GM10266 (cell line): Measurements from ENCODE around the gene WLS.
"Not testable (repeated sequence)": the region's sequence is repeated elsewhere in the genome, so short reads cannot be mapped to it uniquely, and the experiment has no call there.

ENCODE experiments used
- DNase-seq: peaks from one replicate; pipeline ENCODE4 v3.0.0; 2012; ENCODE audit errors: extremely low spot score
- CTCF ChIP-seq: IDR thresholded peaks from 2 replicates; pipeline ENCODE4 v1.5.1; 2012; ENCODE audit warnings: mild to moderate bottlenecking, low read depth; ENCODE audit not compliant: control insufficient read depth, insufficient read depth; ENCODE audit errors: missing control alignments

Gene WLS

GRCh38 chr1:68165665-68166064 lies 66.7 kb downstream of the WLS start:
- no peak for TF ChIP-seq CTCF
- DNase-seq = no peak

GRCh38 chr1:68164918-68165317 lies 67.4 kb downstream of the WLS start:
- no peak for DNase-seq
- no peak for TF ChIP-seq CTCF

DNA sequence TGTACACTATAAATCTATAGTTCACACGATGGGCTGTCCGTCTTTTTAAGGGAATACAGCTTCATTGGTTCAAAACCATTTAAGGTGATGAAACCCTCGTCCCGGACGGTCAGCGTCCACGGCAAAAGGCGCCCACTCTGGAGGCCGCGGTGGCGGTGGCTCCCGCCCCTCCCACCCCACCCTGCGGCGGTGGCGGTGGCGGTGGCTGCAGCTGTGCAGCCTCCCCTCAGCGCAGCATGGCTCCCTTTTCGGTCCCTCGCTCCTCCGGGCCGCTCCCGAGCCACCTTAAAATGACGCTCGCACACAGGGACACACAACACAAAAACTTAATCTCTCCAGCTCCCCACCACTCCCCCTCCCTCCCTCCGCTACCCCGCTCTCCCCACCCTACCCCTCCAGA lies 69.1 kb downstream of the WLS start:
- DNase-seq = no peak
- no peak for TF ChIP-seq CTCF

- DNase-seq = no peak
These were observed 69.6 kb downstream of the WLS start for GRCh38 chr1:68162761-68163160.

GRCh38 chr1:68161672-68162071 lies 70.7 kb downstream of the WLS start:
- not testable (repeated sequence) for DNase-seq

More at GRCh38 chr1:68162761-68163160, 69.6 kb downstream of the WLS start:
- no peak for TF ChIP-seq CTCF

DNA sequence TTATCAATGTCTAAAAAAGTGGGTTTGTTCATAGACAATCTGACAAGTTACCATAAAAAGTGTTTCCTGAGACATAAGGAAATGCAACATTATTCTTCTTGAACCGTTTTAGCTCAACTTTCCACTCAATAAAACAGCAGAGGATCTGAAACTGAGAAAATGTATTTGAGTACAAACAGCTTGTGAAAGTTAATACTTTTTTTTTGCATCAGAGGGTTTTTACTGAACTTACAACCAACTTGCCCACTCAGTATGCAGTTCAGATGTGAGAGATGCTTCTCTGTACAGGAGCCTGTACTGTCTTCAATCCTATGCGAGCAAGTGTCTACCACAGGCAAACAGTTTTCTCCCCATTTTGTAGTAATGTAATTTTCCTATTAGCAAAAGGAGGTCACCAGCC lies 71.4 kb downstream of the WLS start:
- DNase-seq = peak; percentile 26

- no peak for DNase-seq
- TF ChIP-seq CTCF = no peak
These were observed 72.3 kb downstream of the WLS start for GRCh38 chr1:68160021-68160420.

DNA sequence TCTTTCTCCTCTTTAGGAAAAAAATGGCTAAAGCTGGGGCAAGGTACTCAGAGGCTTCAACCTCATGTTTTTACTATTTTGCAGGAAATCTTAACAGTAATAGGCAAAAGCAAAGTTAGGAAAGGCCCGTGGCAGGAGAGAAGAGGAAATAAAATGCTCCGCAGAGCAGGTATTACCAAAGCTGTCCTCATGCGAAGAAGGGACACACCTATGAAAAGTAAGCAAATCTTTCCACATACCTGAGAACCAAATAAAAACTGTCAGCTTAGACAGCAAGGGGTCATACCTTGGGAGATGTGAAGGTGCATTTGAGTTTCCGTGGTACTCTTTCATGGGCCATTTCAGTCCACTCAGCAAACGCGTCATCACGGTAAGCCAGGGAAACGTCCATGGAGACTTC lies 73.5 kb downstream of the WLS start:
- no peak for TF ChIP-seq CTCF
- no peak for DNase-seq
